ENCODE results near the gene NDUFA11. TPM values are rescaled to one million over a fixed set of nuclear protein-coding genes. Genes with fewer than 3 reads are reported as not detected.

NDUFA11 gene
- polyA plus RNA-seq, 1 experiment: 351 TPM

- no peak overlapping the region for H3K4me3 ChIP-seq (ENCODE audit: low read depth, low read length)
- ChIA-PET POLR2A (no interaction called here), CTCF (interaction anchor here (0.8 to 2.9 kb wide), 4 partner anchors 9 to 44 kb away, joined by 3 to 19 read pairs (median 3); no protein-coding TSS in a partner anchor)
- DNase-seq (ENCODE audit: low read depth): no peak
- no peaks in the 10 kb centered on the region for H3K27me3 ChIP-seq (ENCODE audit: control insufficient read depth, insufficient read depth, low read length)
- H3K36me3 ChIP-seq (ENCODE audit: control insufficient read depth, insufficient read depth, low read length): peaks cover 13% of the 10 kb centered on the region
- TF ChIP-seq CTCF (IDR thresholded peaks at IDR 0.05; ENCODE audit: insufficient read depth, low read depth, low read length): no peak
Measured at GRCh38 chr19:5943045-5943444, 39.5 kb upstream of the NDUFA11 start.

DNA sequence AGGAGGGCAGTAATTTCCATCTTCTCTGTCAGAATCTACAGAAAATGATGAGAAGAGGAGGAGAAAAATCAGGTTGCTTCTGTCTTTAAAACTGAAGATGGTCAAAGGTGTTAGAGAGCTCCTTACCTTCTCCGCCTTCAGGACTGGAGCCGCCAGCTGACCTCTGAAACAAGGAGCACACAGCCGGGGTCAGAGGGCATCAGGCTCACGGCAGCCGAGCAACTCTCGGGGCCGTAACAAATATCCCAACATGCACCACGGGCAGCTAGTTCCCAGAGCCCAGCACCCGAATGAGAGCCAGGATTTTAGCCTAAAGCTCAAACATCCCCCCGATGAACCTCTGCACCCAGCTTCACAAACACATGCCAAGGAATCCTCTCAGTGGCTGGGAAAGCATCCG is 38.1 kb upstream of the NDUFA11 start:
- no peak overlapping the region for H3K4me3 ChIP-seq (ENCODE audit: low read depth, low read length)
- CTCF ChIA-PET: interaction anchor here (1.2 to 2.9 kb wide), 2 partner anchors 26 to 45 kb away, joined by 3 to 19 read pairs; no protein-coding TSS in a partner anchor
- DNase-seq (ENCODE audit: low read depth): no peak
- POLR2A ChIA-PET: no interaction called here
- H3K27me3 ChIP-seq (ENCODE audit: control insufficient read depth, insufficient read depth, low read length): no peaks in the 10 kb centered on the region
- peaks cover 18% of the 10 kb centered on the region for H3K36me3 ChIP-seq (ENCODE audit: control insufficient read depth, insufficient read depth, low read length)
- TF ChIP-seq CTCF (IDR thresholded peaks at IDR 0.05; ENCODE audit: insufficient read depth, low read depth, low read length): no peak

GRCh38 chr19:5940260-5941208 is 36.9 kb upstream of the NDUFA11 start:
- CTCF ChIA-PET: interaction anchor here (0.9 to 1.1 kb wide), 2 partner anchors 9 to 20 kb away, joined by 3 to 4 read pairs; no protein-coding TSS in a partner anchor
- POLR2A ChIA-PET: no interaction called here
- no peak for TF ChIP-seq CTCF (IDR thresholded peaks at IDR 0.05; ENCODE audit: insufficient read depth, low read depth, low read length)

DNA sequence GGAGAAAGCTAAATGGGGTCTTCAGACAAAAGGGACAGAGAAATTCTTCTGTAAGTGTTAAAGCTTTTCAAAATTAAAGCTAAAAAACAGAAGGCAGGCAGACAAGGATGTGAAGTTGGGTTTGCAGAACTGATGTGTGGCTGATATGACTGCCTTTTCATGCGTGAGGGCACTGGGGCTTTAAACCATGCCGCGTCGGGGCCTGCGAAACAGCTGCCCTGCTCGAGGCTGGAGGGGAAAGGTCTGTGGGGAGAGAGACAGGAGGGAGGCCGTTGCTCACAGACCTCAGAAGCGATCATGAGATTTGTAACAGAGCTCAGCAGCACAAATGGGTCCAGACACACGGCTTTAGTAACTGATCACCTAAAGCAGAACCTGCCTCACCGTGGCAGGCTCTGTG is 34.0 kb upstream of the NDUFA11 start:
- DNase-seq (ENCODE audit: low read depth): no peak
- Histone ChIP-seq H3K4me3 (ENCODE audit: low read depth, low read length) (no peak overlapping the region), H3K27me3 (ENCODE audit: control insufficient read depth, insufficient read depth, low read length) (no peaks in the 10 kb centered on the region), H3K36me3 (ENCODE audit: control insufficient read depth, insufficient read depth, low read length) (peaks cover 18% of the 10 kb centered on the region)
- ChIA-PET CTCF (interaction anchor here (0.8 to 2.3 kb wide), 6 partner anchors 11 to 133 kb away, joined by 3 to 10 read pairs (median 3); no protein-coding TSS in a partner anchor), POLR2A (no interaction called here)
- TF ChIP-seq CTCF (IDR thresholded peaks at IDR 0.05; ENCODE audit: insufficient read depth, low read depth, low read length): no peak

More at GRCh38 chr19:5940260-5941208, 36.9 kb upstream of the NDUFA11 start:
- Histone ChIP-seq H3K27me3 (ENCODE audit: control insufficient read depth, insufficient read depth, low read length) (no peaks in the 10 kb centered on the region), H3K4me3 (ENCODE audit: low read depth, low read length) (no peak overlapping the region), H3K36me3 (ENCODE audit: control insufficient read depth, insufficient read depth, low read length) (peaks cover 16% of the 10 kb centered on the region)
- no peak for DNase-seq (ENCODE audit: low read depth)

- no peak for TF ChIP-seq CTCF (IDR thresholded peaks at IDR 0.05; ENCODE audit: insufficient read depth, low read depth, low read length)
- ChIA-PET CTCF (interaction anchor here (1.7 to 2.3 kb wide), 2 partner anchors 10 to 32 kb away, joined by 9 to 10 read pairs; no protein-coding TSS in a partner anchor), POLR2A (no interaction called here)
- Histone ChIP-seq H3K36me3 (ENCODE audit: control insufficient read depth, insufficient read depth, low read length) (peaks cover 18% of the 10 kb centered on the region), H3K27me3 (ENCODE audit: control insufficient read depth, insufficient read depth, low read length) (no peaks in the 10 kb centered on the region), H3K4me3 (ENCODE audit: low read depth, low read length) (no peak overlapping the region)
- no peak for DNase-seq (ENCODE audit: low read depth)
Measured at GRCh38 chr19:5936292-5936592, 32.7 kb upstream of the NDUFA11 start.
